Measurements from ENCODE around the gene UBE2E3. TPM values are rescaled to one million over a fixed set of nuclear protein-coding genes. Genes with fewer than 3 reads are reported as not detected.

UBE2E3 gene
- total RNA-seq, 4 donors from 2014 or later = 61.2 to 114 (median 82.3) TPM

- no peak for TF ChIP-seq CTCF (IDR thresholded peaks at IDR 0.05; ENCODE audit: low read depth)
Measured at GRCh38 chr2:181065458-181065857, 85.1 kb downstream of the UBE2E3 start.

GRCh38 chr2:181066333-181066732 is 85.9 kb downstream of the UBE2E3 start:
- TF ChIP-seq CTCF (IDR thresholded peaks at IDR 0.05; ENCODE audit: low read depth) = no peak

- TF ChIP-seq CTCF (IDR thresholded peaks at IDR 0.05; ENCODE audit: low read depth) = no peak
Measured at GRCh38 chr2:181070119-181070835, 89.9 kb downstream of the UBE2E3 start.

DNA sequence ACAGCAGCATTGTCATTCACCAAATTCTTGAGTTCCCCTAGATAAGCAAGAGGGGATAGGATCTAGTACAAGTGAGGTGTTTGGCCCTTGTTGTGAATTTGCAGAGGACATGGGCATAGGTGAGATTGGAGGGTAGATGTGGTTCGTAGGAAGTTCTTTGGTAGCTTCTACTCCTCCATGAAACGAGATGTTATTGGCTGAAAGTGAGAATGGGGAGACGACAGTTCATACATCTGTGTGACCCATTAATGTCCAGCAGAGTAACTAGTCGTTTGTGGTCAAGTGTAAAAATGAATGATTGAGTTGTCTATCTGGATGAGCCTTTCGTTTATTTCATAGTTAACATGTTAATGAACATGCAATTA is 90.4 kb downstream of the UBE2E3 start:
- no peak for TF ChIP-seq CTCF (IDR thresholded peaks at IDR 0.05; ENCODE audit: low read depth)

DNA sequence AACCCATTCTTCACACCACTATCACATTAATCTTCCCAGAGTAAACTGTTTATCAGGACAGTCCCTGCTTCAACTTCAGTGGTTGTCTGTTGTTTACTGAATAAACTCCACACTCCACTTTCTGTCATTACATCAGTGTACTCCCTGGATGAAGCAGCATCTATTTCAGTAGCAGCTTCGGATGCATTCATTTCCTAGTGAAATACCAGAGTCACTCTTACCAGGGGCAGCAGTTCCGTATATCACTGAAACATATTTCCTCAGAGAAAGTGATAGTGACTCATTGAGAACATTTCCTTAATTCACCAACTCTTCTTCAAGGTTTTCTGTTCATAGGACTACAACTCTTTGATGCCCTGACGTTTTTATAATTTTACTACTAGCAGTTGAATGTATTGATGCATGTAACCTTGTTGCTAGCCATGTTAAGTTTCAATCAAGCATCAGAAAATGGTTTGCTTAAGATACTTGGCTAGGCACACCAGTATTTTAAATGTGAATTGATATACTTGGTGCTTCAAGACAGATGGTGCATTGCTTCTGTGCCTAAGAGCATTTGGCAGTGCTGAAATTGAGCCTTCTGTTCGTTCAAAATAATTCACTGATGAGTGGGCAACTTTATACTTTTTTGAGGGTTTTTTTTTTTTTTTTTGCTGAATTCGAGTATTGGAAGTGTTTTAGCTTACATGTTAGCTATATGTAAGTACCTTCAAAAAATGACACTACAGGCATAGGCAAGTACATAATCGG is 92.3 kb downstream of the UBE2E3 start:
- no peak for TF ChIP-seq CTCF (IDR thresholded peaks at IDR 0.05; ENCODE audit: low read depth)

- no peak for TF ChIP-seq CTCF (IDR thresholded peaks at IDR 0.05; ENCODE audit: low read depth)
Measured at GRCh38 chr2:181073896-181074295, 93.5 kb downstream of the UBE2E3 start.

DNA sequence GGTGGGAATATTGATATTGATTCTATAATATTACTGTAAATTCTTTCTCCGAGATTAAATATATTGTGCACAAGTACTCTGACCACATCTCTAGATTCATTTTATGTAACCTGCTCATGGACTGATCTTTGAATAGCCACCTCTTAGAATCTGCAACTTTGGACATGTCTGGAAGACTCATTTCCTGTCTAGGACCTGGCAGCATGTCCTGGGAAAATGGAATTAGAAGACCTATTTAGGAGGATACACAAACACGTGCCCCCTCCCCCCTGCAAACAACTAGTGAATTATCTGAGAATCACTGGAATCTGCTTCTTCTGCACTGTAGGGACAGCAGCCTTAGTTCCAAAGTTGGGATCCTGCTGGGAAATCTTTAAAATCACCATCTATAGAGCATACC is 94.1 kb downstream of the UBE2E3 start:
- no peak for TF ChIP-seq CTCF (IDR thresholded peaks at IDR 0.05; ENCODE audit: low read depth)

Measured in subcutaneous adipose tissue (tissue), 4 donors.